ENCODE results near the gene ALKBH1.

Gene ALKBH1

GRCh38 chr14:77710364-77710763 is 2.5 kb upstream of the ALKBH1 start:
- no peak overlapping the region for H3K4me3 ChIP-seq (ENCODE audit: low read depth, low read length)
- in situ Hi-C loops (cut with HindIII; ENCODE audit: low sequenced_read_pairs) = no loop called here
- TF ChIP-seq CTCF (IDR thresholded peaks at IDR 0.05; ENCODE audit: low read depth, low read length, missing control alignments) = no peak
- DNase-seq (ENCODE audit: low read depth) = no peak

GRCh38 chr14:77709412-77709811 is 1.6 kb upstream of the ALKBH1 start:
- peak overlapping the region; percentile 84 for H3K4me3 ChIP-seq (ENCODE audit: low read depth, low read length)
- no peak for DNase-seq (ENCODE audit: low read depth)
- in situ Hi-C loops (cut with HindIII; ENCODE audit: low sequenced_read_pairs) = no loop called here
- TF ChIP-seq CTCF (IDR thresholded peaks at IDR 0.05; ENCODE audit: low read depth, low read length, missing control alignments) = no peak

DNA sequence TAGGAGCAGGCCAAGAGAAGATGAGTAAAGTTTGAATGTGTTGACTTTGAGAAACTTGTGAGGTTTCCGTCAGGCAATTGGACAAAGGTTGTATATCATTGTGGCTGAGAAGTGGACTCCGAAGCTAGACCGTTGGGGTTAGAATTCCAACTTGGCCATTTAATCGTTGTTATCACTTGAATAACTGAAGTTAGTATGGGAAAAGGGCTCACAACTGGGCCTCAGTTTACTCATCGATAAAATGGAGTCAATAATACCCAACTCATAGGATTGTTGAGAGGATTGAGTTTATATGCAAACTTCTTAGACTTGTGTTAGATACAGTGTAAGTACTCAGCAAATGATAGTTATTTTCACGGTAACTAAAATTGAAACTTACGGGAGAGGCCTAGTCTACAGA is 926 bp upstream of the ALKBH1 start:
- TF ChIP-seq CTCF (IDR thresholded peaks at IDR 0.05; ENCODE audit: low read depth, low read length, missing control alignments) = no peak
- no peak for DNase-seq (ENCODE audit: low read depth)
- in situ Hi-C loops (cut with HindIII; ENCODE audit: low sequenced_read_pairs) = no loop called here
- peak overlapping the region; percentile 84 for H3K4me3 ChIP-seq (ENCODE audit: low read depth, low read length)

- DNase-seq (ENCODE audit: low read depth) = peak; percentile 11
- TF ChIP-seq CTCF (IDR thresholded peaks at IDR 0.05; ENCODE audit: low read depth, low read length, missing control alignments) = peak; percentile 52
- H3K4me3 ChIP-seq (ENCODE audit: low read depth, low read length) = peak overlapping the region; percentile 84
- in situ Hi-C loops (cut with HindIII; ENCODE audit: low sequenced_read_pairs) = no loop called here
Measured at GRCh38 chr14:77707355-77707723, 484 bp downstream of the ALKBH1 start.

- no peak for TF ChIP-seq CTCF (IDR thresholded peaks at IDR 0.05; ENCODE audit: low read depth, low read length, missing control alignments)
- in situ Hi-C loops (cut with HindIII; ENCODE audit: low sequenced_read_pairs) = no loop called here
- DNase-seq (ENCODE audit: low read depth) = no peak
- H3K4me3 ChIP-seq (ENCODE audit: low read depth, low read length) = no peak overlapping the region
Measured at GRCh38 chr14:77691259-77691658, 16.6 kb downstream of the ALKBH1 start.

- TF ChIP-seq CTCF (IDR thresholded peaks at IDR 0.05; ENCODE audit: low read depth, low read length, missing control alignments) = no peak
- in situ Hi-C loops (cut with HindIII; ENCODE audit: low sequenced_read_pairs) = no loop called here
- DNase-seq (ENCODE audit: low read depth) = peak; percentile 34
- no peak overlapping the region for H3K4me3 ChIP-seq (ENCODE audit: low read depth, low read length)
Measured at GRCh38 chr14:77682158-77682553, 25.7 kb downstream of the ALKBH1 start.
